Liver (tissue), 3 donors: Measurements from ENCODE around the gene STRA8.

Experiments
- EGR1 ChIP-seq, 2 donors: IDR thresholded peaks; 2 replicates each; pipeline ENCODE4 v1.6.1; 2016 to 2018; ENCODE audit warnings: antibody characterized with exemption in 2 of 2, low read depth in 2 of 2
- FOXA1 ChIP-seq: IDR thresholded peaks from 2 replicates; pipeline ENCODE4 v1.6.1; 2016; ENCODE audit warnings: antibody characterized with exemption
- GABPA ChIP-seq, 2 donors: IDR thresholded peaks in 1 of 2; conservative IDR thresholded peaks in 1 of 2; 2 replicates each; pipeline ENCODE4 v1.6.1; 2016; ENCODE audit warnings: antibody characterized with exemption in 2 of 2, mild to moderate bottlenecking in 1 of 2, moderate library complexity in 1 of 2
- HNF4G ChIP-seq: IDR thresholded peaks from 2 replicates; pipeline ENCODE4 v1.6.1; 2016; ENCODE audit warnings: antibody characterized with exemption
- JUND ChIP-seq, 2 donors: IDR thresholded peaks; 2 replicates each; pipeline ENCODE4 v1.6.1; 2016; ENCODE audit warnings: antibody characterized with exemption in 2 of 2
- RAD21 ChIP-seq, 2 donors: IDR thresholded peaks; 2 replicates each; pipeline ENCODE4 v1.6.1; 2016; ENCODE audit warnings: antibody characterized with exemption in 2 of 2, mild to moderate bottlenecking in 2 of 2
- TAF1 ChIP-seq: conservative IDR thresholded peaks from 2 replicates; pipeline ENCODE4 v1.6.1; 2016; ENCODE audit warnings: antibody characterized with exemption, mild to moderate bottlenecking
- TF ChIP-seq, protein P1 (sequence below): fragments of 150-350 bp; IDR thresholded peaks from 2 replicates; pipeline ENCODE4 v1.5.1; 2017; ENCODE audit warnings: improper control_type of control experiment, low read depth, low read length; ENCODE audit not compliant: missing input control
- TF ChIP-seq, protein P2 (sequence below): IDR thresholded peaks from 2 replicates; pipeline ENCODE4 v1.6.1; 2016; ENCODE audit warnings: antibody characterized with exemption
- TF ChIP-seq, protein P3 (sequence below): IDR thresholded peaks from 2 replicates; pipeline ENCODE4 v1.6.1; 2016; ENCODE audit warnings: antibody characterized with exemption
- TF ChIP-seq, protein P4 (sequence below): IDR thresholded peaks from 2 replicates; pipeline ENCODE4 v1.6.1; 2016; ENCODE audit warnings: antibody characterized with exemption, mild to moderate bottlenecking
- TF ChIP-seq, protein P5 (sequence below): IDR thresholded peaks from 2 replicates; pipeline ENCODE4 v1.6.1; 2016; ENCODE audit warnings: antibody characterized with exemption
- donor health status: healthy.
- donor health status: healthy.

DNA sequence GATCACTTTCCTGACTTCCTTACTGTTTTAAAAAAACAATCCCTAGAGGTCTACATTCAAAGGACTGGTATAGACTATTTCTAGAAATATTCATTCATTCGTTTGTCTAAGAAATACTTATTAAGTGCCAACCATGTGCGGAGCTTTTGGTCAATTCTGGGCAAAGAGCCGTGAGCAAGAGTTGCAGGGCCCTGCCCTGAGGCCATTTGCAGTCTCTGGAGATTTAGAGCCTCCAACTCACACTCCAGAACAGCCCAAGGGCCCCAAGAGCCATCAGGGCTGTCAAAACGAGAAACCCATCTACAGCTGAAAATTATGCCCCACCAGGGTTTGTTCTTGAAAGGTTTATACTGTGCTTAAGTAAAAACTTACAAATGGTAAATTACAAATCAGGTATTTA, 38.5 kb upstream of the STRA8 start:
- TF ChIP-seq JUND (IDR thresholded peaks at IDR 0.05) (no peak), TAF1 (no peak), GABPA (IDR thresholded peaks at IDR 0.05 in 1 of 2, conservative IDR thresholded peaks at IDR 0.05 in 1 of 2) (no peak), EGR1 (IDR thresholded peaks at IDR 0.05; ENCODE audit: low read depth in 2 of 2) (no peak), RAD21 (IDR thresholded peaks at IDR 0.05) (no peak), FOXA1 (no peak), HNF4G (no peak)
- TF ChIP-seq, protein P1, sequence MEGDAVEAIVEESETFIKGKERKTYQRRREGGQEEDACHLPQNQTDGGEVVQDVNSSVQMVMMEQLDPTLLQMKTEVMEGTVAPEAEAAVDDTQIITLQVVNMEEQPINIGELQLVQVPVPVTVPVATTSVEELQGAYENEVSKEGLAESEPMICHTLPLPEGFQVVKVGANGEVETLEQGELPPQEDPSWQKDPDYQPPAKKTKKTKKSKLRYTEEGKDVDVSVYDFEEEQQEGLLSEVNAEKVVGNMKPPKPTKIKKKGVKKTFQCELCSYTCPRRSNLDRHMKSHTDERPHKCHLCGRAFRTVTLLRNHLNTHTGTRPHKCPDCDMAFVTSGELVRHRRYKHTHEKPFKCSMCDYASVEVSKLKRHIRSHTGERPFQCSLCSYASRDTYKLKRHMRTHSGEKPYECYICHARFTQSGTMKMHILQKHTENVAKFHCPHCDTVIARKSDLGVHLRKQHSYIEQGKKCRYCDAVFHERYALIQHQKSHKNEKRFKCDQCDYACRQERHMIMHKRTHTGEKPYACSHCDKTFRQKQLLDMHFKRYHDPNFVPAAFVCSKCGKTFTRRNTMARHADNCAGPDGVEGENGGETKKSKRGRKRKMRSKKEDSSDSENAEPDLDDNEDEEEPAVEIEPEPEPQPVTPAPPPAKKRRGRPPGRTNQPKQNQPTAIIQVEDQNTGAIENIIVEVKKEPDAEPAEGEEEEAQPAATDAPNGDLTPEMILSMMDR, result no peak
- TF ChIP-seq, protein P2, sequence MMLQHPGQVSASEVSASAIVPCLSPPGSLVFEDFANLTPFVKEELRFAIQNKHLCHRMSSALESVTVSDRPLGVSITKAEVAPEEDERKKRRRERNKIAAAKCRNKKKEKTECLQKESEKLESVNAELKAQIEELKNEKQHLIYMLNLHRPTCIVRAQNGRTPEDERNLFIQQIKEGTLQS, result no peak
- TF ChIP-seq, protein P3, sequence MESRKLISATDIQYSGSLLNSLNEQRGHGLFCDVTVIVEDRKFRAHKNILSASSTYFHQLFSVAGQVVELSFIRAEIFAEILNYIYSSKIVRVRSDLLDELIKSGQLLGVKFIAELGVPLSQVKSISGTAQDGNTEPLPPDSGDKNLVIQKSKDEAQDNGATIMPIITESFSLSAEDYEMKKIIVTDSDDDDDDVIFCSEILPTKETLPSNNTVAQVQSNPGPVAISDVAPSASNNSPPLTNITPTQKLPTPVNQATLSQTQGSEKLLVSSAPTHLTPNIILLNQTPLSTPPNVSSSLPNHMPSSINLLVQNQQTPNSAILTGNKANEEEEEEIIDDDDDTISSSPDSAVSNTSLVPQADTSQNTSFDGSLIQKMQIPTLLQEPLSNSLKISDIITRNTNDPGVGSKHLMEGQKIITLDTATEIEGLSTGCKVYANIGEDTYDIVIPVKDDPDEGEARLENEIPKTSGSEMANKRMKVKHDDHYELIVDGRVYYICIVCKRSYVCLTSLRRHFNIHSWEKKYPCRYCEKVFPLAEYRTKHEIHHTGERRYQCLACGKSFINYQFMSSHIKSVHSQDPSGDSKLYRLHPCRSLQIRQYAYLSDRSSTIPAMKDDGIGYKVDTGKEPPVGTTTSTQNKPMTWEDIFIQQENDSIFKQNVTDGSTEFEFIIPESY, result no peak
- TF ChIP-seq, protein P4, sequence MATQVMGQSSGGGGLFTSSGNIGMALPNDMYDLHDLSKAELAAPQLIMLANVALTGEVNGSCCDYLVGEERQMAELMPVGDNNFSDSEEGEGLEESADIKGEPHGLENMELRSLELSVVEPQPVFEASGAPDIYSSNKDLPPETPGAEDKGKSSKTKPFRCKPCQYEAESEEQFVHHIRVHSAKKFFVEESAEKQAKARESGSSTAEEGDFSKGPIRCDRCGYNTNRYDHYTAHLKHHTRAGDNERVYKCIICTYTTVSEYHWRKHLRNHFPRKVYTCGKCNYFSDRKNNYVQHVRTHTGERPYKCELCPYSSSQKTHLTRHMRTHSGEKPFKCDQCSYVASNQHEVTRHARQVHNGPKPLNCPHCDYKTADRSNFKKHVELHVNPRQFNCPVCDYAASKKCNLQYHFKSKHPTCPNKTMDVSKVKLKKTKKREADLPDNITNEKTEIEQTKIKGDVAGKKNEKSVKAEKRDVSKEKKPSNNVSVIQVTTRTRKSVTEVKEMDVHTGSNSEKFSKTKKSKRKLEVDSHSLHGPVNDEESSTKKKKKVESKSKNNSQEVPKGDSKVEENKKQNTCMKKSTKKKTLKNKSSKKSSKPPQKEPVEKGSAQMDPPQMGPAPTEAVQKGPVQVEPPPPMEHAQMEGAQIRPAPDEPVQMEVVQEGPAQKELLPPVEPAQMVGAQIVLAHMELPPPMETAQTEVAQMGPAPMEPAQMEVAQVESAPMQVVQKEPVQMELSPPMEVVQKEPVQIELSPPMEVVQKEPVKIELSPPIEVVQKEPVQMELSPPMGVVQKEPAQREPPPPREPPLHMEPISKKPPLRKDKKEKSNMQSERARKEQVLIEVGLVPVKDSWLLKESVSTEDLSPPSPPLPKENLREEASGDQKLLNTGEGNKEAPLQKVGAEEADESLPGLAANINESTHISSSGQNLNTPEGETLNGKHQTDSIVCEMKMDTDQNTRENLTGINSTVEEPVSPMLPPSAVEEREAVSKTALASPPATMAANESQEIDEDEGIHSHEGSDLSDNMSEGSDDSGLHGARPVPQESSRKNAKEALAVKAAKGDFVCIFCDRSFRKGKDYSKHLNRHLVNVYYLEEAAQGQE, result no peak
- TF ChIP-seq, protein P5, sequence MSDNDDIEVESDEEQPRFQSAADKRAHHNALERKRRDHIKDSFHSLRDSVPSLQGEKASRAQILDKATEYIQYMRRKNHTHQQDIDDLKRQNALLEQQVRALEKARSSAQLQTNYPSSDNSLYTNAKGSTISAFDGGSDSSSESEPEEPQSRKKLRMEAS, result no peak
